Ascending aorta (tissue), 2 donors: ENCODE results near the gene MRC2. TPM values are rescaled to one million over a fixed set of nuclear protein-coding genes. Genes with fewer than 3 reads are reported as not detected.

Experiments
- DNase-seq, 2 donors: peaks; one replicate each; pipeline ENCODE4 v3.0.0-alpha.2; 2019; ENCODE audit warnings: low spot score in 2 of 2
- H3K27ac ChIP-seq, 2 donors: fragments of 200-600 bp; sonication (generic); one replicate each; pipeline ENCODE4 v1.5.1; 2016 to 2017; ENCODE audit warnings: mild to moderate bottlenecking in 1 of 2
- H3K27me3 ChIP-seq: fragments of 200-600 bp; sonication (generic); one replicate; pipeline ENCODE4 v1.5.1; 2017
- H3K36me3 ChIP-seq, 2 donors: fragments of 200-600 bp; sonication (generic); one replicate each; pipeline ENCODE4 v1.5.1; 2016
- H3K4me1 ChIP-seq, 2 donors: fragments of 200-600 bp; sonication (generic); one replicate each; pipeline ENCODE4 v1.5.1; 2016 to 2017; ENCODE audit warnings: mild to moderate bottlenecking in 1 of 2
- H3K4me3 ChIP-seq, 2 donors: fragments of 200-600 bp; sonication (generic); one replicate each; pipeline ENCODE4 v1.5.1; 2016 to 2017; ENCODE audit warnings: mild to moderate bottlenecking in 1 of 2
- H3K9me3 ChIP-seq, 2 donors: fragments of 200-600 bp; sonication (generic); one replicate each; pipeline ENCODE4 v1.5.1; 2016
- CTCF ChIP-seq, 3 experiments: fragments of 200-600 bp in 2 of 3; fragments of 450-650 bp in 1 of 3; sonication (generic) in 2 of 3; IDR thresholded peaks; one replicate each; pipeline ENCODE4 v1.5.1; 2016 to 2019; ENCODE audit warnings: antibody characterized with exemption in 3 of 3, mild to moderate bottlenecking in 1 of 3, moderate library complexity in 1 of 3
- intact Hi-C: fragments of 100-400 bp; cut with DNase I; formaldehyde crosslinking; loops from one replicate; pipeline ENCODE4 v1.15.1; 2023
- total RNA-seq: library from RNA; depleted of rRNA; stranded (reverse); fragments of >200 nt; gene quantifications from one replicate; pipeline ENCODE4 v1.1.0, GENCODE V29; 2016

Gene MRC2
- total RNA-seq, 1 donor from 2014 or later = 147 TPM

DNA sequence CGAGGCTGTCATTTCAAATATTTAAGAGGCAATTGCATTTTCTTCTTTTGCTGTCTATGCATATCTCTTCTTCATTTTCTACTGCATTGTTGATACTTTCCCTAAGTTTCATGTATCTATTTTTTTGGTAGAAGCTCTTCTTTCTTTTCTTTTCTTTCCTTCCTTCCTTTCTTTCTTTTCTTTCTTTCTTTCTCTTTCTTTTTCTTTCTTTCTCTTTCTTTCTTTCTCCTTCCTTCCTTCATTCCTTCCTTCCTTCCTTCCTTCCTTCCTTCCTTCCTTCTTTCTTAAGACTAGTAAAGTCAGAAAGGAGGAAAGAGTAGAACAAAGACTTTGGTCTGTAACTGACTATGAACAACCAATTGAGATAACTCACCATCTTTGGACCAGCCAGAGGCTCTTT lies 33.9 kb downstream of the MRC2 start:
- Histone ChIP-seq H3K27me3 (no peaks in the 10 kb centered on the region), H3K9me3 (peaks cover 0 to 11% of the 10 kb centered on the region in 2 donors), H3K4me3 (no peak overlapping the region), H3K27ac (no peak overlapping the region), H3K4me1 (no peaks in the 10 kb centered on the region), H3K36me3 (peaks cover 6 to 22% of the 10 kb centered on the region in 2 donors)
- intact Hi-C loops = no loop called here
- DNase-seq = no peak
- no peak for TF ChIP-seq CTCF (IDR thresholded peaks at IDR 0.05)

- intact Hi-C loops = no loop called here
- TF ChIP-seq CTCF (IDR thresholded peaks at IDR 0.05) = no peak
- no peak overlapping the region for H3K27ac ChIP-seq
- no peak overlapping the region for H3K4me3 ChIP-seq
- no peaks in the 10 kb centered on the region for H3K4me1 ChIP-seq
- peaks cover 16 to 35% of the 10 kb centered on the region in 2 donors for H3K36me3 ChIP-seq
- peaks cover 0 to 11% of the 10 kb centered on the region in 2 donors for H3K9me3 ChIP-seq
- no peaks in the 10 kb centered on the region for H3K27me3 ChIP-seq
- DNase-seq = no peak
Measured at GRCh38 chr17:62662855-62663254, 35.4 kb downstream of the MRC2 start.

GRCh38 chr17:62663304-62663703 lies 35.8 kb downstream of the MRC2 start:
- DNase-seq = no peak
- intact Hi-C loops = no loop called here
- Histone ChIP-seq H3K27me3 (no peaks in the 10 kb centered on the region), H3K9me3 (peaks cover 0 to 11% of the 10 kb centered on the region in 2 donors), H3K27ac (no peak overlapping the region), H3K4me3 (no peak overlapping the region), H3K4me1 (no peaks in the 10 kb centered on the region), H3K36me3 (peaks cover 16 to 34% of the 10 kb centered on the region in 2 donors)
- TF ChIP-seq CTCF (IDR thresholded peaks at IDR 0.05) = no peak

DNA sequence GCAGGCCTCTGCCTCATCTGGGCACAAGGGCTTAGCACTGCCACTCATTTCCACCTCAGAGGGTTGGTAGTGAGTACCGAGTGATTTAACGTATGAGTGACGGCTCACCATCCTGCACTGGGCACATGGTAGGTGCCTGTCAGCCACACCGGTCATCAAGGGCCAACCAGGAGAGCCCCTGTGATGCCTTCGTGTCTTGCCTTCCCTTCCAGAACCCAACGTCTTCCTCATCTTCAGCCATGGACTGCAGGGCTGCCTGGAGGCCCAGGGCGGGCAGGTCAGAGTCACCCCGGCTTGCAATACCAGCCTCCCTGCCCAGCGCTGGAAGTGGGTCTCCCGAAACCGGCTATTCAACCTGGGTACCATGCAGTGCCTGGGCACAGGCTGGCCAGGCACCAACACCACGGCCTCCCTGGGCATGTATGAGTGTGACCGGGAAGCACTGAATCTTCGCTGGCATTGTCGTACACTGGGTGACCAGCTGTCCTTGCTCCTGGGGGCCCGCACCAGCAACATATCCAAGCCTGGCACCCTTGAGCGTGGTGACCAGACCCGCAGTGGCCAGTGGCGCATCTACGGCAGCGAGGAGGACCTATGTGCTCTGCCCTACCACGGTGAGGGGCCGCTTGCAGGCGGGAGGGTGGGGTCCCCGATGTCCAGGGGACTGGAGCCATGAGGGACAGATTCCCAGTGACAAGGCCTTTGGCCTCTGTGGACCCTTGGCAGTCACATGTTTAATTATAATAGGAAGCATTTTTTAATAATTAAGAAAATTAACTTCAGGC lies 37.1 kb downstream of the MRC2 start:
- no peak for DNase-seq
- H3K4me3 ChIP-seq = no peak overlapping the region
- intact Hi-C loops = no loop called here
- H3K36me3 ChIP-seq = peaks cover 16 to 39% of the 10 kb centered on the region in 2 donors
- H3K27me3 ChIP-seq = no peaks in the 10 kb centered on the region
- TF ChIP-seq CTCF (IDR thresholded peaks at IDR 0.05) = no peak
- peaks cover 0 to 11% of the 10 kb centered on the region in 2 donors for H3K9me3 ChIP-seq
- no peak overlapping the region for H3K27ac ChIP-seq
- no peaks in the 10 kb centered on the region for H3K4me1 ChIP-seq

DNA sequence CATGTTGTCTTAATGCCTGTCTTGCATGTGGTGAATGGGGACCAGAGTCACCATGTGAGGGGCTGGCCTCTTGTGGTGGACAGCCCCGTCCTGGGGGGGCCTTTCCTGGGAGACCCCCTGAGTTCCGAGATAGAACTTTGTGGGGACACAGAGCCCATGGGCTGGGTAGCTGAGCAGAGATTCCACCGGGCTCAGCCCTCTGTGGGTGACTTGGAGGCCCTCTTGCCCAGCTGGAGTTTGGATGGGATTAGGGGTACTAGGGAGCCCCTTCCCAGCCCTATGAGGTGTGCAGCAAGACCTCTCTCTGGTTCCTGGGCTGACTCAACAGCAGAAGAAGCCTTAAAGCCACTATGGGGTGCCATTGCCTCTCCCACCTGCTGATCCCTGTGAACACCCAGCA lies 38.1 kb downstream of the MRC2 start:
- intact Hi-C loops = no loop called here
- no peak for DNase-seq
- Histone ChIP-seq H3K27me3 (no peaks in the 10 kb centered on the region), H3K27ac (no peak overlapping the region), H3K4me3 (no peak overlapping the region), H3K4me1 (no peaks in the 10 kb centered on the region), H3K36me3 (peaks cover 21 to 42% of the 10 kb centered on the region in 2 donors), H3K9me3 (peaks cover 0 to 6% of the 10 kb centered on the region in 2 donors)
- TF ChIP-seq CTCF (IDR thresholded peaks at IDR 0.05) = no peak
